GM12878 (cell line): Measurements from ENCODE around the gene HMGCS1. TPM values are rescaled to one million over a fixed set of nuclear protein-coding genes. Genes with fewer than 3 reads are reported as not detected.

Experiments used
- ATAC-seq: fragments of 200-7000 bp; cut with Tn5 transposase; 3 replicates; pipeline ENCODE4 v1.9.1; 2020; ENCODE audit warnings: mild to moderate bottlenecking, moderate library complexity
- BruUV-seq: library from RNA; stranded (reverse); fragments of 400-500 nt; replicated peaks from 2 replicates; lab custom pipeline; 2021; lab: Mats Ljungman, UMichigan
- CTCF ChIA-PET: fragments of 300-600 bp; sonication (Branson Sonifier 250); formaldehyde crosslinking; extraction: SDS; loops from one replicate; lab custom pipeline; 2021; ENCODE audit warnings: inconsistent platforms; lab: Yijun Ruan, JAX
- POLR2A ChIA-PET: fragments of 350-600 bp; formaldehyde crosslinking; extraction: SDS; loops from one replicate; lab custom pipeline; 2021; ENCODE audit warnings: inconsistent platforms; lab: Charles Lee
- RAD21 ChIA-PET: fragments of 300-600 bp; sonication (Branson Sonifier 250); formaldehyde crosslinking; loops from one replicate; lab custom pipeline; 2023; ENCODE audit warnings: antibody characterized with exemption; ENCODE audit not compliant: unreplicated experiment; lab: Charles Lee
- SMC1A ChIA-PET: fragments of 300-600 bp; sonication (Branson Sonifier 250); formaldehyde crosslinking; loops from one replicate; lab custom pipeline; 2023; ENCODE audit not compliant: unreplicated experiment, uncharacterized antibody; lab: Charles Lee
- DNase-seq: peaks from one replicate; pipeline ENCODE4 v3.0.0-alpha.2; 2011; ENCODE audit warnings: low read depth, low spot score
- FAIRE-seq: peaks from 3 replicates; lab custom pipeline; 2011; peaks lifted over from hg19 to GRCh38; lab: Jason Lieb, UNC
- H2AFZ ChIP-seq: 2 replicates; pipeline ENCODE4 v1.6.0; 2011; ENCODE audit warnings: low read depth, low read length, control low read depth; ENCODE audit not compliant: control insufficient read depth
- H3K27ac ChIP-seq: 2 replicates; pipeline ENCODE4 v1.5.1; 2011; ENCODE audit warnings: control low read depth; ENCODE audit not compliant: control insufficient read depth, insufficient read depth
- H3K27me3 ChIP-seq, 2 experiments: replicated peaks in 1 of 2; 2 replicates each; pipeline versions ENCODE4 v1.6.0 to v1.6.1; 2011; ENCODE audit warnings: low read length in 1 of 2; ENCODE audit not compliant: control insufficient read depth in 2 of 2, insufficient read depth in 2 of 2
- H3K36me3 ChIP-seq, 2 experiments: 2 replicates each; pipeline ENCODE4 v1.5.1; 2011; ENCODE audit warnings: low read length in 1 of 2; ENCODE audit not compliant: control insufficient read depth in 2 of 2, insufficient read depth in 2 of 2
- H3K4me1 ChIP-seq: 2 replicates; pipeline ENCODE4 v1.6.1; 2011; ENCODE audit warnings: mild to moderate bottlenecking, low read length, moderate library complexity, mixed read lengths; ENCODE audit not compliant: control insufficient read depth, insufficient read depth
- H3K4me2 ChIP-seq: 2 replicates; pipeline ENCODE4 v1.6.0; 2011; ENCODE audit warnings: control low read depth; ENCODE audit not compliant: control insufficient read depth, insufficient read depth
- H3K4me3 ChIP-seq: fragments of 200-600 bp; sonication (generic); 2 replicates; pipeline ENCODE4 v1.5.1; 2016
- H3K79me2 ChIP-seq: 2 replicates; pipeline ENCODE4 v1.6.0; 2011; ENCODE audit warnings: low read length; ENCODE audit not compliant: control insufficient read depth, insufficient read depth
- H3K9ac ChIP-seq: 2 replicates; pipeline ENCODE4 v1.8.0; 2011; ENCODE audit warnings: low read length, control low read depth, mixed read lengths; ENCODE audit not compliant: control insufficient read depth, insufficient read depth
- H3K9me3 ChIP-seq: replicated peaks from 3 replicates; pipeline ENCODE4 v1.5.1; 2011; ENCODE audit warnings: mild to moderate bottlenecking, low read length; ENCODE audit not compliant: control insufficient read depth, insufficient read depth
- H4K20me1 ChIP-seq: 2 replicates; pipeline ENCODE4 v1.6.0; 2011; ENCODE audit not compliant: control insufficient read depth, insufficient read depth
- BCL3 ChIP-seq: IDR thresholded peaks from 2 replicates; pipeline ENCODE4 v1.6.1; 2011; ENCODE audit warnings: borderline replicate concordance, low read depth, mild to moderate bottlenecking, moderate library complexity, low read length; ENCODE audit not compliant: insufficient read depth, poor library complexity, severe bottlenecking
- E2F4 ChIP-seq: IDR thresholded peaks from 2 replicates; pipeline ENCODE4 v1.6.1; 2012; ENCODE audit warnings: low read depth, low read length, improper control_type of control experiment
- EED ChIP-seq: sonication (generic); IDR thresholded peaks from 2 replicates; pipeline ENCODE4 v1.6.1; 2016; ENCODE audit warnings: antibody characterized with exemption, low read depth
- EGR1 ChIP-seq, 2 experiments: IDR thresholded peaks; 1 replicate in 1 of 2; 2 replicates in 1 of 2; pipeline ENCODE4 v1.6.1; 2011 to 2012; ENCODE audit warnings: low read depth in 2 of 2, low read length in 2 of 2, borderline replicate concordance in 1 of 2, mild to moderate bottlenecking in 1 of 2, moderate library complexity in 1 of 2
- ESRRA ChIP-seq: IDR thresholded peaks from 2 replicates; pipeline ENCODE4 v1.6.1; 2012; ENCODE audit warnings: mild to moderate bottlenecking, low read length, improper control_type of control experiment
- MTA3 ChIP-seq: IDR thresholded peaks from 2 replicates; pipeline ENCODE4 v1.6.1; 2012; ENCODE audit warnings: low read length, inconsistent platforms, borderline replicate concordance
- MYC ChIP-seq: IDR thresholded peaks from 2 replicates; pipeline ENCODE4 v1.6.1; 2011; ENCODE audit warnings: mild to moderate bottlenecking, low read length, moderate library complexity, inconsistent platforms; ENCODE audit not compliant: insufficient read depth, insufficient replicate concordance, insufficient read length, severe bottlenecking
- NBN ChIP-seq: fragments of 450-650 bp; IDR thresholded peaks from 2 replicates; pipeline ENCODE4 v1.6.1; 2016
- POLR2AphosphoS2 ChIP-seq: IDR thresholded peaks from 2 replicates; pipeline ENCODE4 v1.6.1; 2011; ENCODE audit warnings: low read depth, mild to moderate bottlenecking, low read length, improper control_type of control experiment, moderate library complexity
- RUNX3 ChIP-seq: IDR thresholded peaks from 2 replicates; pipeline ENCODE4 v1.6.1; 2012; ENCODE audit warnings: low read length, inconsistent platforms
- SMC3 ChIP-seq: IDR thresholded peaks from 2 replicates; pipeline ENCODE4 v1.6.1; 2011; ENCODE audit warnings: low read length, improper control_type of control experiment, borderline replicate concordance
- SUZ12 ChIP-seq: fragments of 200-600 bp; sonication (generic); IDR thresholded peaks from one replicate; pipeline ENCODE4 v1.6.1; 2018; ENCODE audit warnings: antibody characterized with exemption, mild to moderate bottlenecking; ENCODE audit not compliant: unreplicated experiment
- TBL1XR1 ChIP-seq: IDR thresholded peaks from 2 replicates; pipeline ENCODE4 v1.6.1; 2012; ENCODE audit warnings: low read depth, low read length, improper control_type of control experiment
- ZBED1 ChIP-seq: IDR thresholded peaks from 2 replicates; pipeline ENCODE4 v1.6.1; 2016; ENCODE audit warnings: borderline replicate concordance
- ZBTB33 ChIP-seq: fragments of 450-650 bp; IDR thresholded peaks from 2 replicates; pipeline ENCODE4 v1.6.1; 2017; ENCODE audit warnings: mild to moderate bottlenecking
- WGBS: methylation state at CpG from one replicate; pipeline ENCODE4 v1.1.6; 2016; ENCODE audit warnings: low lambda C conversion rate; ENCODE audit not compliant: insufficient replicate concordance, insufficient coverage; ENCODE audit errors: missing lambda C conversion rate; 5-methylcytosine and 5-hydroxymethylcytosine counted together
- in situ Hi-C: fragments of 300-500 bp; cut with MboI; formaldehyde crosslinking; loops from 9 replicates; pipeline ENCODE4 v1.14.3; 2018; ENCODE audit warnings: mixed read lengths
- intact Hi-C: fragments of 100-400 bp; cut with micrococcal nuclease; formaldehyde crosslinking; loops from one replicate; pipeline ENCODE4 v1.14.2; 2022; ENCODE audit not compliant: unreplicated experiment
- polyA plus RNA-seq, 11 experiments: library from polyadenylated mRNA; depleted of rRNA in 4 of 11; unstranded in 6 of 11; stranded (reverse) in 5 of 11; fragments of >200 nt; fragmentation: Nextera tagmentation in 4 of 11; fragmentation: Illumina TruSeq in 1 of 11; extraction: Ambion mirVana in 4 of 11; extraction: Trizol in 1 of 11; gene quantifications; 1 replicate in 1 of 11; 2 replicates in 10 of 11; pipeline versions ENCODE4 v1.2.1 to v1.2.3, GENCODE V29; 2011 to 2016; ENCODE audit warnings: inconsistent platforms in 2 of 11, missing spikeins in 2 of 11, low read depth in 1 of 11
- total RNA-seq, 4 experiments: library from RNA; depleted of rRNA in 3 of 4; stranded (reverse); fragments of >200 nt in 3 of 4; fragmentation: Illumina TruSeq in 1 of 4; extraction: Trizol in 1 of 4; gene quantifications; 2 replicates each; pipeline versions ENCODE4 v1.2.1 to v1.2.3, GENCODE V29; 2013 to 2021

HMGCS1 gene
- total and polyA plus RNA-seq, 10 of the 15 experiments (the other 5 are each of a cell fraction or from before 2014, with no cell fraction given): 24.0 to 193 (median 108) TPM

- no peak overlapping the region for H3K4me3 ChIP-seq
- CTCF ChIA-PET: no interaction called here
- H3K9me3 ChIP-seq: no peaks in the 10 kb centered on the region
- intact Hi-C loops: no loop called here
- SMC1A ChIA-PET: interaction anchor here (0.9 kb wide), 1 partner anchor 14 kb away, joined by 3 read pairs; no protein-coding TSS in a partner anchor
- RAD21 ChIA-PET: no interaction called here
- no TSS peak for BruUV-seq
- ATAC-seq: no peak
- H4K20me1 ChIP-seq: no peaks in the 10 kb centered on the region
- H3K27ac ChIP-seq: no peak overlapping the region
- TF ChIP-seq BCL3: no peak
- no peak for TF ChIP-seq ZBTB33
- no peak for TF ChIP-seq SMC3
- TF ChIP-seq RUNX3: no peak
- no peak for TF ChIP-seq ZBED1
- TF ChIP-seq ESRRA: no peak
- TF ChIP-seq EGR1 (IDR thresholded peaks at IDR 0.05; ENCODE audit: borderline replicate concordance in 1 of 2, low read depth in 2 of 2, low read length in 2 of 2): no peak
- TF ChIP-seq NBN: no peak
- no peak for TF ChIP-seq EED
- no peak for TF ChIP-seq E2F4
- TF ChIP-seq SUZ12: no peak
- no peak for TF ChIP-seq TBL1XR1
- TF ChIP-seq MYC: no peak
- no peak for TF ChIP-seq POLR2AphosphoS2
- no peak for TF ChIP-seq MTA3
- no peak for DNase-seq
- no peaks in the 10 kb centered on the region for H3K79me2 ChIP-seq
- no peak overlapping the region for H3K4me2 ChIP-seq
- POLR2A ChIA-PET: no interaction called here
- H3K9ac ChIP-seq: no peak overlapping the region
- WGBS: 69% methylated on average over 2 of the region's 2 CpGs
- FAIRE-seq: no peak
- in situ Hi-C loops: no loop called here
- no peak overlapping the region for H2AFZ ChIP-seq
- H3K27me3 ChIP-seq: no peaks in the 10 kb centered on the region
- H3K36me3 ChIP-seq: peaks cover 0 to 41% of the 10 kb centered on the region in 2 experiments
- no peaks in the 10 kb centered on the region for H3K4me1 ChIP-seq
Observed at GRCh38 chr5:43290726-43291125, 22.5 kb downstream of the HMGCS1 start.
